Testis (tissue), 2 donors: Measurements from ENCODE around the gene TUBG1.

Experiments
- POLR2A ChIP-seq: fragments of 450-650 bp; IDR thresholded peaks from one replicate; pipeline ENCODE4 v1.6.1; 2017; ENCODE audit warnings: antibody characterized with exemption, mild to moderate bottlenecking, moderate library complexity
- TF ChIP-seq, protein P1 (sequence below), 3 experiments: fragments of 450-650 bp in 2 of 3; fragments of 200-600 bp in 1 of 3; sonication (generic) in 1 of 3; IDR thresholded peaks; one replicate each; pipeline ENCODE4 v1.5.1; 2016 to 2019; ENCODE audit warnings: antibody characterized with exemption in 3 of 3, mild to moderate bottlenecking in 2 of 3, moderate library complexity in 1 of 3

- TF ChIP-seq, protein P1, sequence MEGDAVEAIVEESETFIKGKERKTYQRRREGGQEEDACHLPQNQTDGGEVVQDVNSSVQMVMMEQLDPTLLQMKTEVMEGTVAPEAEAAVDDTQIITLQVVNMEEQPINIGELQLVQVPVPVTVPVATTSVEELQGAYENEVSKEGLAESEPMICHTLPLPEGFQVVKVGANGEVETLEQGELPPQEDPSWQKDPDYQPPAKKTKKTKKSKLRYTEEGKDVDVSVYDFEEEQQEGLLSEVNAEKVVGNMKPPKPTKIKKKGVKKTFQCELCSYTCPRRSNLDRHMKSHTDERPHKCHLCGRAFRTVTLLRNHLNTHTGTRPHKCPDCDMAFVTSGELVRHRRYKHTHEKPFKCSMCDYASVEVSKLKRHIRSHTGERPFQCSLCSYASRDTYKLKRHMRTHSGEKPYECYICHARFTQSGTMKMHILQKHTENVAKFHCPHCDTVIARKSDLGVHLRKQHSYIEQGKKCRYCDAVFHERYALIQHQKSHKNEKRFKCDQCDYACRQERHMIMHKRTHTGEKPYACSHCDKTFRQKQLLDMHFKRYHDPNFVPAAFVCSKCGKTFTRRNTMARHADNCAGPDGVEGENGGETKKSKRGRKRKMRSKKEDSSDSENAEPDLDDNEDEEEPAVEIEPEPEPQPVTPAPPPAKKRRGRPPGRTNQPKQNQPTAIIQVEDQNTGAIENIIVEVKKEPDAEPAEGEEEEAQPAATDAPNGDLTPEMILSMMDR (IDR thresholded peaks at IDR 0.05): no peak
- no peak for TF ChIP-seq POLR2A
Observed at GRCh38 chr17:42617956-42618431, 8.5 kb downstream of the TUBG1 start.
